SK-N-SH (cell line): ENCODE data around the gene SAG.

ENCODE experiments used
- CHD2 ChIP-seq: fragments of 150-350 bp; IDR thresholded peaks from 2 replicates; pipeline ENCODE4 v1.6.1; 2018; ENCODE audit warnings: low read length; ENCODE audit not compliant: partially characterized antibody
- CTCF ChIP-seq: fragments of 200-600 bp; sonication (generic); IDR thresholded peaks from 2 replicates; pipeline ENCODE4 v1.6.1; 2017; ENCODE audit warnings: antibody characterized with exemption, mild to moderate bottlenecking, moderate library complexity
- EP300 ChIP-seq, 2 experiments: IDR thresholded peaks; 2 replicates each; pipeline versions ENCODE4 v1.4.0 to v1.6.1; 2012; ENCODE audit warnings: borderline replicate concordance in 1 of 2, low read depth in 1 of 2, low read length in 1 of 2

- no peak for TF ChIP-seq CTCF
- TF ChIP-seq CHD2 = no peak
- no peak for TF ChIP-seq EP300 (IDR thresholded peaks at IDR 0.05; ENCODE audit: borderline replicate concordance in 1 of 2, low read depth in 1 of 2, low read length in 1 of 2)
Observed at GRCh38 chr2:233375490-233376314, 68.1 kb downstream of the SAG start.
